SU-DHL-6 (cell line): Measurements from ENCODE around the gene NPC1.

ENCODE experiments used
- CTCF ChIP-seq: fragments of 200-600 bp; sonication (generic); IDR thresholded peaks from one replicate; pipeline ENCODE4 v1.5.1; 2017; ENCODE audit warnings: antibody characterized with exemption, mild to moderate bottlenecking, low read length, moderate library complexity; ENCODE audit not compliant: insufficient read depth, poor library complexity, severe bottlenecking
- EZH2phosphoT487 ChIP-seq: fragments of 200-600 bp; sonication (generic), shearing (Covaris generic); conservative IDR thresholded peaks from 2 replicates; pipeline ENCODE4 v1.6.1; 2018; ENCODE audit warnings: mild to moderate bottlenecking, antibody characterized with exemption, low read length, moderate library complexity, mixed read lengths

DNA sequence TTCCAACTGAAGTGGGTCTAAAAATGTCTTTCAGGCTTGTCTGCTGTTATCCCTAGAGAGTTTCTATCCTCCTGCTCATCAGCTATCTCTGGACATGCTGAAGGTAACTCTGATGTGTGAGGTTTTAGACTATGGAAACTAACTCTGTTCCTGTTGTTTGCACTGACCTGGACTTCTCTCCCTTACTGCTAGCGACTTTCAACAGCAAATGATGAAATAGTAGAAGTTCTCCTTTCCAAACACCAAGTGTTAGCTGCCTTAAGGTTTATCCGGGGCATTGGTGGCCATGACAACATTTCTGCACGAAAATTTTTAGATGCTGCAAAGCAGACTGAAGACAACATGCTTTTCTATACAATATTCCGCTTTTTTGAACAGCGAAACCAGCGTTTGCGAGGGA, 56.1 kb downstream of the NPC1 start:
- TF ChIP-seq CTCF (no peak), EZH2phosphoT487 (no peak)
